Measurements from ENCODE around the gene PPIA.

GRCh38 chr7:44796034-44796503, 412 bp upstream of the PPIA start:
- TF ChIP-seq, protein P1, sequence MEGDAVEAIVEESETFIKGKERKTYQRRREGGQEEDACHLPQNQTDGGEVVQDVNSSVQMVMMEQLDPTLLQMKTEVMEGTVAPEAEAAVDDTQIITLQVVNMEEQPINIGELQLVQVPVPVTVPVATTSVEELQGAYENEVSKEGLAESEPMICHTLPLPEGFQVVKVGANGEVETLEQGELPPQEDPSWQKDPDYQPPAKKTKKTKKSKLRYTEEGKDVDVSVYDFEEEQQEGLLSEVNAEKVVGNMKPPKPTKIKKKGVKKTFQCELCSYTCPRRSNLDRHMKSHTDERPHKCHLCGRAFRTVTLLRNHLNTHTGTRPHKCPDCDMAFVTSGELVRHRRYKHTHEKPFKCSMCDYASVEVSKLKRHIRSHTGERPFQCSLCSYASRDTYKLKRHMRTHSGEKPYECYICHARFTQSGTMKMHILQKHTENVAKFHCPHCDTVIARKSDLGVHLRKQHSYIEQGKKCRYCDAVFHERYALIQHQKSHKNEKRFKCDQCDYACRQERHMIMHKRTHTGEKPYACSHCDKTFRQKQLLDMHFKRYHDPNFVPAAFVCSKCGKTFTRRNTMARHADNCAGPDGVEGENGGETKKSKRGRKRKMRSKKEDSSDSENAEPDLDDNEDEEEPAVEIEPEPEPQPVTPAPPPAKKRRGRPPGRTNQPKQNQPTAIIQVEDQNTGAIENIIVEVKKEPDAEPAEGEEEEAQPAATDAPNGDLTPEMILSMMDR (IDR thresholded peaks at IDR 0.05; ENCODE audit: low read length): no peak
- TF ChIP-seq EZH2 (IDR thresholded peaks at IDR 0.05; ENCODE audit: borderline replicate concordance, low read length): no peak

Data from OCI-LY1 (cell line).